ENCODE measurements around the gene MFAP1. TPM values are rescaled to one million over a fixed set of nuclear protein-coding genes. Genes with fewer than 3 reads are reported as not detected.
A peak's percentile ranks its signal among the peaks of the same experiment; 100 is the strongest.

Gene MFAP1
- total RNA-seq, 1 donor from 2014 or later, result 28.6 TPM

DNA sequence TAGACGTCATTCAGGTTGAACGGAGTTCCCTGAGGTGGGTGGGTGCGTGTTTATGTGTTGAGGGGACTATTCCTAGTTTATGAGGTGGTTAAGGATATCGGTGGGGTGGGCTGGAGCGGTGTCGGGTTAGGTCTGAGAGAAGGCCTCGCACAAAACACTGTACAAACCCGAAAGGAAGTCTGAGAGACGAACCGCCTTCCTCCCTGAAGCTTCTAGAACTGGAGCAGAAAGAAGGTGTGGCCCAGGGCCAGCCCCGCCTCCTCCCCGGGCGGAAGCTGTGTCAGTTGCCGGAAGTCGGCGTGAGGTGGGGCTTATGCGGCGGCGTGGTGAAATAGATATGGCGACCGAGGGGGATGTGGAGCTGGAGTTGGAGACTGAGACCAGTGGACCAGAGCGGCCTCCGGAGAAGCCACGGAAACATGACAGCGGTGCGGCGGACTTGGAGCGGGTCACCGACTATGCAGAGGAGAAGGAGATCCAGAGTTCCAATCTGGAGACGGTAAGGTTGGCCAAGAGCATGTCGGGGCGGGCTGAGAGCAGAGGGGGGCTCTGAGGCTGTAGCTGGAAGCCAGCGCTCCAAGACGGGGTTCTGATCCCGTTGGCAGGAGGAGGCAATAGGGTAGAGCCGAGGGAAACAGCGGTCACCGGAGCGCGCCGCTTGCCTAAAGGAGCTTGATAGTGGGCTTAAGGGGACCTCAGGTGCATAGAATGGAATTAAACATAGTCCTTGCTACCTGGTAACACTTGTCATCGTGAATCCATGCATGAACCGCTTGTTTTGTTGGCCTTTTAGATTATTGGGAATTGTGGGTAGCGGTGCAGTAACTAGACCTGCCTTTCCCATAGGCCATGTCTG is 24.0 kb downstream of the MFAP1 start, which contains the start of gene HYPK:
Gene HYPK, plus strand, starts transcription at position 314 of the 856 bp plus-strand sequence. Its CDS starts 24 bp downstream, at position 338.
- no peak for TF ChIP-seq CTCF (IDR thresholded peaks at IDR 0.05; ENCODE audit: insufficient read depth, low read length, poor library complexity, severe bottlenecking)
- peak within 1 kb of the TSS; percentile 98 for H3K4me3 ChIP-seq (ENCODE audit: low read depth, low read length)
- H3K36me3 ChIP-seq (ENCODE audit: control insufficient read depth, insufficient read depth, low read length), result peaks cover 5% of the 10 kb centered on the region
- DNase-seq (ENCODE audit: low read depth), result no peak
- no peaks in the 10 kb centered on the region for H3K27me3 ChIP-seq (ENCODE audit: control insufficient read depth, insufficient read depth, low read length)

GRCh38 chr15:43799945-43800285 is 24.6 kb downstream of the MFAP1 start, which contains the start of gene SERINC4:
TSS of gene SERINC4 (minus strand) at chr15:43800220. CDS start at chr15:43799986, 234 bp downstream.
- DNase-seq (ENCODE audit: low read depth), result no peak
- Histone ChIP-seq H3K36me3 (ENCODE audit: control insufficient read depth, insufficient read depth, low read length) (peaks cover 11% of the 10 kb centered on the region), H3K27me3 (ENCODE audit: control insufficient read depth, insufficient read depth, low read length) (no peaks in the 10 kb centered on the region), H3K4me3 (ENCODE audit: low read depth, low read length) (peak within 1 kb of the TSS; percentile 98)
- no peak for TF ChIP-seq CTCF (IDR thresholded peaks at IDR 0.05; ENCODE audit: insufficient read depth, low read length, poor library complexity, severe bottlenecking)

- no peak for DNase-seq (ENCODE audit: low read depth)
- Histone ChIP-seq H3K27me3 (ENCODE audit: control insufficient read depth, insufficient read depth, low read length) (no peaks in the 10 kb centered on the region), H3K4me3 (ENCODE audit: low read depth, low read length) (no peak overlapping the region), H3K36me3 (ENCODE audit: control insufficient read depth, insufficient read depth, low read length) (peaks cover 11% of the 10 kb centered on the region)
- no peak for TF ChIP-seq CTCF (IDR thresholded peaks at IDR 0.05; ENCODE audit: insufficient read depth, low read length, poor library complexity, severe bottlenecking)
Observed at GRCh38 chr15:43799209-43799944, 25.1 kb downstream of the MFAP1 start.

DNA sequence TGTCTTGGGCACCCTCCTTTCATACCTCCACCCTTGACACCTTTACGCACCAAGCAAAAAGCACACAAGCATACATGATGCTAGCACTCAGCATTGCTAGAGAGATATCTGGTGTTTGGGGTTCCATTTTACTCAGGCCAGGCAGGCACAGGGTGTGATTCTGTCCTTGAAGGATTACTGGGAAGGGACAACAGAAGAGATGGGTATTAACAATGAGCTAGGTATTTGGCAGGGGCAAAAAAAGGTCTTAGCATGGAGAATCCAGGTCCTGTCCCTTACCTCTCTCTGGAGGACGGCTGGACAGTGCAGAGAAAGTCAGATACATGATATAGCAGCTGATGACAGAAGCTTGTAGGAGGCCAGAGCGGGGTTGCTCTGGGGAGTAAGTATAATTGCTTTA is 27.9 kb downstream of the MFAP1 start:
- TF ChIP-seq CTCF (IDR thresholded peaks at IDR 0.05; ENCODE audit: insufficient read depth, low read length, poor library complexity, severe bottlenecking), result no peak
- Histone ChIP-seq H3K36me3 (ENCODE audit: control insufficient read depth, insufficient read depth, low read length) (peaks cover 11% of the 10 kb centered on the region), H3K4me3 (ENCODE audit: low read depth, low read length) (no peak overlapping the region), H3K27me3 (ENCODE audit: control insufficient read depth, insufficient read depth, low read length) (no peaks in the 10 kb centered on the region)
- DNase-seq (ENCODE audit: low read depth), result no peak

DNA sequence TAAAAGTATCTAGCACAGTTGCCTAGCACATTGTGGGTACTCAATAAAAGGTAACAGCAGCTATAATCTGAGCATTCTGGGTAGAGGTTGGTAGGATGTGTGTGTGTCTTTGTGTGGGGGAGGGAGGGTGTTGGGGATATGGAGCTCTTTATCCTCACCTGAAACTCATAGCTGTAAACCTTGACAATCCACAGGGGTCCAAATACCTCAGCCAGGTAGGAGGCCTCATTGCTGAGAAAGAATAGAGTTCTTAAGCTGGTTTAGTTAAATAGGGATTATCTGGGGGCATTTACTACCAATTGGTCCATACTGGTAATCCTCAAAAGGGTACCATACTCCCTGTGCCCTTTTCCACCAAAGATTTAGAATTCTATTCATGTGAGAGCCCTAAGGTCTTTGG is 28.5 kb downstream of the MFAP1 start:
- TF ChIP-seq CTCF (IDR thresholded peaks at IDR 0.05; ENCODE audit: insufficient read depth, low read length, poor library complexity, severe bottlenecking), result no peak
- peaks cover 10% of the 10 kb centered on the region for H3K36me3 ChIP-seq (ENCODE audit: control insufficient read depth, insufficient read depth, low read length)
- no peaks in the 10 kb centered on the region for H3K27me3 ChIP-seq (ENCODE audit: control insufficient read depth, insufficient read depth, low read length)
- DNase-seq (ENCODE audit: low read depth), result no peak
- no peak overlapping the region for H3K4me3 ChIP-seq (ENCODE audit: low read depth, low read length)

Measured in kidney epithelial cell (primary cell).